Measurements from ENCODE around the gene MEGF6. TPM values are rescaled to one million over a fixed set of nuclear protein-coding genes. Genes with fewer than 3 reads are reported as not detected.

MEGF6 gene
- total RNA-seq, 1 donor from 2014 or later, result 33.3 TPM

GRCh38 chr1:3642919-3643675 is 31.8 kb upstream of the MEGF6 start:
- TF ChIP-seq CTCF (conservative IDR thresholded peaks at IDR 0.05; ENCODE audit: low read depth, low read length), result no peak
- DNase-seq (ENCODE audit: low read depth), result no peak
- no peak overlapping the region for H3K4me3 ChIP-seq (ENCODE audit: low read depth, low read length)

- TF ChIP-seq CTCF (conservative IDR thresholded peaks at IDR 0.05; ENCODE audit: low read depth, low read length), result no peak
- H3K4me3 ChIP-seq (ENCODE audit: low read depth, low read length), result no peak overlapping the region
- no peak for DNase-seq (ENCODE audit: low read depth)
These were observed 30.5 kb upstream of the MEGF6 start for GRCh38 chr1:3641816-3642215.

DNA sequence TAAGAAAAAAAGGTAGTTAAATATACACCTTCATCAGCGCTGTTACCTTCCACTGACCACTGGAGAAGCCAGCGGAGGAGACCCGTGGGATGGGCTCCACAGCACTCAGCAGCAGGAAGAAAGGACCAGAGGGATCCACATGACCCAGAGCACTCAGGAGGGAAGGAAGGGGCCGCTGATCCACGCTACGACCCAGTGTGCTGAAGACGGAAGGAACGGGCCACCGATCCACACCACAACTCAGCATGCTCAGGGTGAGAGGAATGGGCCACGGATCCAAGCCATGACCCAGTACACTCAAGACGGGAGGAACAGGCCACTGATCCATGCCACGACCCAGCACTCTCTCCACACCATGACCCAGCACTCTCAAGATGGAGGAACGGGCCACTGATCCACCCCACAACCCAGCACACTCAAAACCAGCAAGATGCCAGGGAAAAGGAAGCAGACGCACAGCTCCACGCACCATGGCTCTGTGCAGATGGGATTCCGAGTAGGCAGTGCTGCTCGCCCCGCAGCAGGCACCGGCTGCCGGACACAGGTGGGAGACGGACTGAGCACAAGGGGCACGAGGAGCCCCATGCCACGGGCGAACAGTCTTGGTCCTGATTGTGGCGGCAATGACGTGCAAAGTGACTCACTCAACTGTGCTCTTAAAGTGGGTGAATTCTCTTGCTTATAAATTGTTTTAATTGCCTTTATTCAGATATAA is 29.9 kb upstream of the MEGF6 start:
- DNase-seq (ENCODE audit: low read depth), result no peak
- H3K4me3 ChIP-seq (ENCODE audit: low read depth, low read length), result no peak overlapping the region
- no peak for TF ChIP-seq CTCF (conservative IDR thresholded peaks at IDR 0.05; ENCODE audit: low read depth, low read length)

DNA sequence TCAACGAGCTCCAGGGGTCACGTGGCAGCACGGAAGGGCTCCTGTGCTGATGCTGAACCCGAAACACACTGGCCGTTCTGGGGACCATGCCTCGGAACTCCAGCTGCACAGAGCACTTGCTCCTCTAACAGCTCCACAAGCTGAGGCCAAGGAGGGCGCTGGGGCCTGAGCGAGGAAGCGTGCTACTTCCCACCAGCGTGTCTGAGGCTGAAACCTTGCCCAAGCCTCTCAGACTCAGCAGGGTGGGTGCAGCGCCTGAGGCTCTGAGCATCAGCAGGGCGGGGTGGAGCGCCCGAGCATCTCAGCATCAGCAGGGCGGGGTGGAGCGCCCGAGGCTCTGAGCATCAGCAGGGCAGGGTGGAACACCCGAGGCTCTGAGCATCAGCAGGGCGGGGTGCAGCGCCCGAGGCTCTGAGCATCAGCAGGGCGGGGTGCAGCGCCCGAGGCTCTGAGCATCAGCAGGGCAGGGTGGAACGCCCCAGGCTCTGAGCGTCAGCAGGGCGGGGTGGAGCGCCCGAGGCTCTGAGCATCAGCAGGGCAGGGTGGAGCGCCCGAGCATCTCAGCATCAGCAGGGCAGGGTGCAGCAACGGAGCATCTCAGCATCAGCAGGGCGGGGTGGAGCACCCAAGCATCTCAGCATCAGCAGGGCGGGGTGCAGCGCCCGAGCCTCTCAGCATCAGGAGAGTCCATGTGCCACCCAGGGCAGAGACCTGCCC is 29.0 kb upstream of the MEGF6 start:
- no peak for DNase-seq (ENCODE audit: low read depth)
- H3K4me3 ChIP-seq (ENCODE audit: low read depth, low read length), result no peak overlapping the region
- TF ChIP-seq CTCF (conservative IDR thresholded peaks at IDR 0.05; ENCODE audit: low read depth, low read length), result no peak

DNA sequence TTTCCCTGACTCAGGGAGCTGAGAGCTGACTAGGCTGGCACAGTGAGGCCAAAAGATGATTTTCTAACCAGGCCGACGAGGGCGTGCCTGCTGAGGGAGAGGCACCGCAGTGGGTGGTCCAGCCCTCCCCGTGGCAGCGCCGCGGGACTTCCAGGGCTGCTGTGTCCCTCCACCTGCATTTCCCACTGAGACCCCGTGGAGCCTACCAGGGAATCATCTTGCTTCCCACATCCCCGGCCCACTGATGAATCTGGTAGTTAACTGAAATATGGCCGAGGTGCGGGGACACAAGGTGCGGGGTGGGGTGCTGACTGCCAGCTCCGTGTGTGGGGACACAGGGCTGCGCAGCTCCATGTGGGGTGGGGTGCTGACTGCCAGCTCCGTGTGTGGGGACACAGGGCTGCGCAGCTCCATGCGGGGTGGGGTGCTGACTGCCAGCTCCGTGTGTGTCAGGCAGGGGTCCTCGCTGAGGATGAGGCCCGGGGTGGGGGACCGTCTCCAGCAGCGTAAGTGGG is 28.1 kb upstream of the MEGF6 start:
- no peak for DNase-seq (ENCODE audit: low read depth)
- TF ChIP-seq CTCF (conservative IDR thresholded peaks at IDR 0.05; ENCODE audit: low read depth, low read length), result no peak
- H3K4me3 ChIP-seq (ENCODE audit: low read depth, low read length), result no peak overlapping the region

- DNase-seq (ENCODE audit: low read depth), result no peak
- TF ChIP-seq CTCF (conservative IDR thresholded peaks at IDR 0.05; ENCODE audit: low read depth, low read length), result no peak
- no peak overlapping the region for H3K4me3 ChIP-seq (ENCODE audit: low read depth, low read length)
These were observed 27.4 kb upstream of the MEGF6 start for GRCh38 chr1:3638676-3639075.

Data from epithelial cell of proximal tubule (primary cell).